A549 (cell line): ENCODE measurements around the gene SLC22A16. TPM values are rescaled to one million over a fixed set of nuclear protein-coding genes. Genes with fewer than 3 reads are reported as not detected.

ENCODE experiments used
- ATAC-seq, 2 experiments: fragments of 200-7000 bp in 1 of 2; fragments of >200 bp in 1 of 2; cut with Nextera tagmentation in 1 of 2; cut with Tn5 transposase in 1 of 2; 3 replicates each; pipeline versions ENCODE4 v1.8.0 to v1.9.1; 2018 to 2020; ENCODE audit warnings: mild to moderate bottlenecking in 1 of 2, moderate library complexity in 1 of 2
- CTCF ChIA-PET: fragments of 300-600 bp; sonication (Branson Sonifier 250); formaldehyde crosslinking; extraction: SDS; loops from one replicate; lab custom pipeline; 2021; ENCODE audit warnings: antibody characterized with exemption, inconsistent platforms; lab: Yijun Ruan, JAX
- POLR2A ChIA-PET: fragments of 350-600 bp; formaldehyde crosslinking; extraction: SDS; loops from one replicate; lab custom pipeline; 2021; ENCODE audit warnings: antibody characterized with exemption, inconsistent platforms; lab: Yijun Ruan, JAX
- DNase-seq, 2 experiments: peaks; one replicate each; pipeline versions ENCODE4 v3.0.0 to v3.0.0-alpha.2; 2011 to 2016; ENCODE audit warnings: low read depth in 1 of 2, low spot score in 1 of 2
- FAIRE-seq: peaks from 2 replicates; lab custom pipeline; 2011; peaks lifted over from hg19 to GRCh38; lab: Jason Lieb, UNC
- H3K27ac ChIP-seq, 2 experiments: fragments of >200 bp; sonication (Bioruptor Twin); formaldehyde crosslinking; 3 replicates each; pipeline ENCODE4 v1.5.1; 2016 to 2017
- H3K4me1 ChIP-seq: fragments of >200 bp; sonication (Bioruptor Twin); formaldehyde crosslinking; 3 replicates; pipeline ENCODE4 v1.6.1; 2016
- H3K4me2 ChIP-seq: fragments of >200 bp; sonication (Bioruptor Twin); formaldehyde crosslinking; 3 replicates; pipeline ENCODE4 v1.6.1; 2016
- H3K4me3 ChIP-seq: fragments of >200 bp; sonication (Bioruptor Twin); formaldehyde crosslinking; 3 replicates; pipeline ENCODE4 v1.5.1; 2016
- H3K9me3 ChIP-seq: fragments of >200 bp; sonication (Bioruptor Twin); formaldehyde crosslinking; 3 replicates; pipeline ENCODE4 v1.6.1; 2016
- BHLHE40 ChIP-seq: IDR thresholded peaks from 2 replicates; pipeline ENCODE4 v1.6.1; 2012; ENCODE audit warnings: low read depth, low read length, inconsistent platforms
- CHD4 ChIP-seq: fragments of 200-600 bp; sonication (generic); IDR thresholded peaks from 2 replicates; pipeline ENCODE4 v1.6.1; 2016; ENCODE audit warnings: antibody characterized with exemption, mild to moderate bottlenecking, borderline replicate concordance
- FOSB ChIP-seq: fragments of 250-450 bp; sonication (Bioruptor Pico); IDR thresholded peaks from 2 replicates; pipeline ENCODE4 v1.5.0; 2020; ENCODE audit warnings: mild to moderate bottlenecking, moderate library complexity
- GATA3 ChIP-seq: IDR thresholded peaks from 2 replicates; pipeline ENCODE4 v1.6.1; 2012; ENCODE audit warnings: borderline replicate concordance
- HOXA7 ChIP-seq: fragments of 250-450 bp; sonication (Bioruptor Pico); IDR thresholded peaks from 2 replicates; pipeline ENCODE4 v1.5.0; 2020; ENCODE audit warnings: mild to moderate bottlenecking, moderate library complexity
- HOXB5 ChIP-seq: fragments of 250-450 bp; sonication (Bioruptor Pico); IDR thresholded peaks from 2 replicates; pipeline ENCODE4 v1.5.0; 2020; ENCODE audit warnings: mild to moderate bottlenecking, moderate library complexity
- KDM5A ChIP-seq: fragments of 200-600 bp; sonication (generic); IDR thresholded peaks from 2 replicates; pipeline ENCODE4 v1.6.1; 2016; ENCODE audit warnings: antibody characterized with exemption, mild to moderate bottlenecking
- MAFK ChIP-seq: fragments of 450-650 bp; IDR thresholded peaks from 2 replicates; pipeline ENCODE4 v1.6.1; 2014; ENCODE audit not compliant: partially characterized antibody
- PHF8 ChIP-seq: fragments of 200-600 bp; sonication (generic); IDR thresholded peaks from 2 replicates; pipeline ENCODE4 v1.6.1; 2016; ENCODE audit warnings: low read depth, mild to moderate bottlenecking, antibody characterized with exemption, moderate library complexity, borderline replicate concordance
- RCOR1 ChIP-seq: fragments of 150-350 bp; IDR thresholded peaks from 2 replicates; pipeline ENCODE4 v1.6.1; 2014; ENCODE audit warnings: antibody characterized with exemption, low read length, low read depth
- RFX5 ChIP-seq: fragments of 450-650 bp; IDR thresholded peaks from 2 replicates; pipeline ENCODE4 v1.7.1; 2014; ENCODE audit warnings: antibody characterized with exemption, mild to moderate bottlenecking, moderate library complexity
- SMC3 ChIP-seq: fragments of >200 bp; sonication (Bioruptor Twin); formaldehyde crosslinking; IDR thresholded peaks from 3 replicates; pipeline ENCODE4 v1.6.1; 2018; ENCODE audit warnings: inconsistent platforms
- TFCP2L1 ChIP-seq: fragments of 250-450 bp; sonication (Bioruptor Pico); IDR thresholded peaks from 2 replicates; pipeline ENCODE4 v1.5.0; 2021; ENCODE audit warnings: mild to moderate bottlenecking
- ZC3H11A ChIP-seq: fragments of 450-650 bp; IDR thresholded peaks from 2 replicates; pipeline ENCODE4 v1.6.1; 2014; ENCODE audit warnings: antibody characterized with exemption, mild to moderate bottlenecking
- WGBS: methylation state at CpG from one replicate; pipeline ENCODE4 v1.1.6; 2017; ENCODE audit errors: missing lambda C conversion rate; 5-methylcytosine and 5-hydroxymethylcytosine counted together
- polyA plus RNA-seq, 4 experiments: library from polyadenylated mRNA; depleted of rRNA in 3 of 4; stranded (reverse); fragments of >200 nt; fragmentation: RNase III in 1 of 4; extraction: RNeasy Plus Mini Kit Qiagen cat#74134 plus additional on column Dnase treatment in 1 of 4; gene quantifications; 2 replicates in 3 of 4; 3 replicates in 1 of 4; pipeline ENCODE4 v1.2.3, GENCODE V29; 2011 to 2017
- TF ChIP-seq, protein P1 (sequence below): IDR thresholded peaks from 2 replicates; pipeline ENCODE4 v1.6.1; 2012
- TF ChIP-seq, protein P2 (sequence below): fragments of >200 bp; sonication (Bioruptor Twin); formaldehyde crosslinking; IDR thresholded peaks from 3 replicates; pipeline ENCODE4 v1.5.1; 2016
- TF ChIP-seq, protein P3 (sequence below): fragments of 150-350 bp; IDR thresholded peaks from 2 replicates; pipeline ENCODE4 v1.6.1; 2014; ENCODE audit warnings: low read depth, mild to moderate bottlenecking, low read length
- TF ChIP-seq, protein P4 (sequence below): fragments of >200 bp; sonication (Bioruptor Twin); formaldehyde crosslinking; IDR thresholded peaks from 2 replicates; pipeline ENCODE4 v1.6.1; 2016
- TF ChIP-seq, protein P5 (sequence below): fragments of 450-650 bp; IDR thresholded peaks from 2 replicates; pipeline ENCODE4 v1.6.1; 2014; ENCODE audit warnings: antibody characterized with exemption

Gene SLC22A16
- polyA plus RNA-seq, 2 of the 4 experiments (the other 2 are of a cell fraction), result not detected

DNA sequence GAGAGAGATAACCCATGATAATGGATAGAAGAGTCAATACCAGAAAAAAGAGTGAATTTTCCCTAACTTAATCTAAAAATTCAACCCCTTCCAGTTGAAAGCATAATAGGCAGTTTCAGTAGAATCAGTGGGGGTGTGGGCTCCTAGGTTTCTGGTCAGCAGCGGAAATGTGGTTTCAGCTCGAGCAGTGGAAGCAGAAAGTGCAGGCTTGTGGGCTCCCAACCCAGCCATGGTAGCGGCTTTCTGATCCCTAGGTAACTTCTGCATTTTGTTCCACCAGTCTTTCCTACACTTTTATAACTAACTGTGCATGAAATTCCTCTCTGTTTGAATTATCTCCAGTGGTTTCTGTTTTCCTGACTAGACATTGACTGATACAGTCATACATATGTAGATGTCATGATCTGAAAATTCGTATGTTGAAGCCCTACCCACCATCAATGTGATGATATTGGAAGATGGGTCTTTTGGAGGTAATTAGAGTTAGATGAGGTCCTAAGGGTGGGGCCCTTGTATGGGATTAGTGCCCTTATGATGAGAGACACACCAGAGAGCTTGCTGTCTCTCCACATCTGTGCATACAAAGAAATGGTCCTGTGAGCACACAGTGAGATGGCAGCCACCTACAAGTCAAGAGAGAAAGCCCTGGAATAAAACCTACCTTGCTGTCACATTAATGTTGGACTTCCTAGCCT lies 54.5 kb downstream of the SLC22A16 start:
- Histone ChIP-seq H3K27ac (no peak overlapping the region), H3K4me1 (no peaks in the 10 kb centered on the region), H3K4me3 (no peak overlapping the region), H3K9me3 (no peaks in the 10 kb centered on the region; the same call in 2 of the 3 replicates), H3K4me2 (no peak overlapping the region)
- no peak for FAIRE-seq
- WGBS, result 24% methylated on average over 4 of the region's 4 CpGs
- POLR2A ChIA-PET, result no interaction called here
- DNase-seq, result no peak
- no peak for ATAC-seq
- CTCF ChIA-PET, result no interaction called here
- TF ChIP-seq GATA3, result no peak
- TF ChIP-seq BHLHE40, result no peak
- no peak for TF ChIP-seq PHF8
- no peak for TF ChIP-seq SMC3
- TF ChIP-seq RCOR1, result no peak
- TF ChIP-seq TFCP2L1 (CRISPR knock-in tag), result no peak
- no peak for TF ChIP-seq HOXA7 (CRISPR knock-in tag)
- TF ChIP-seq, protein P1, sequence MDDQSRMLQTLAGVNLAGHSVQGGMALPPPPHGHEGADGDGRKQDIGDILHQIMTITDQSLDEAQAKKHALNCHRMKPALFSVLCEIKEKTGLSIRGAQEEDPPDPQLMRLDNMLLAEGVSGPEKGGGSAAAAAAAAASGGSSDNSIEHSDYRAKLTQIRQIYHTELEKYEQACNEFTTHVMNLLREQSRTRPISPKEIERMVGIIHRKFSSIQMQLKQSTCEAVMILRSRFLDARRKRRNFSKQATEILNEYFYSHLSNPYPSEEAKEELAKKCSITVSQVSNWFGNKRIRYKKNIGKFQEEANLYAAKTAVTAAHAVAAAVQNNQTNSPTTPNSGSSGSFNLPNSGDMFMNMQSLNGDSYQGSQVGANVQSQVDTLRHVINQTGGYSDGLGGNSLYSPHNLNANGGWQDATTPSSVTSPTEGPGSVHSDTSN, result no peak
- no peak for TF ChIP-seq KDM5A
- TF ChIP-seq, protein P2, sequence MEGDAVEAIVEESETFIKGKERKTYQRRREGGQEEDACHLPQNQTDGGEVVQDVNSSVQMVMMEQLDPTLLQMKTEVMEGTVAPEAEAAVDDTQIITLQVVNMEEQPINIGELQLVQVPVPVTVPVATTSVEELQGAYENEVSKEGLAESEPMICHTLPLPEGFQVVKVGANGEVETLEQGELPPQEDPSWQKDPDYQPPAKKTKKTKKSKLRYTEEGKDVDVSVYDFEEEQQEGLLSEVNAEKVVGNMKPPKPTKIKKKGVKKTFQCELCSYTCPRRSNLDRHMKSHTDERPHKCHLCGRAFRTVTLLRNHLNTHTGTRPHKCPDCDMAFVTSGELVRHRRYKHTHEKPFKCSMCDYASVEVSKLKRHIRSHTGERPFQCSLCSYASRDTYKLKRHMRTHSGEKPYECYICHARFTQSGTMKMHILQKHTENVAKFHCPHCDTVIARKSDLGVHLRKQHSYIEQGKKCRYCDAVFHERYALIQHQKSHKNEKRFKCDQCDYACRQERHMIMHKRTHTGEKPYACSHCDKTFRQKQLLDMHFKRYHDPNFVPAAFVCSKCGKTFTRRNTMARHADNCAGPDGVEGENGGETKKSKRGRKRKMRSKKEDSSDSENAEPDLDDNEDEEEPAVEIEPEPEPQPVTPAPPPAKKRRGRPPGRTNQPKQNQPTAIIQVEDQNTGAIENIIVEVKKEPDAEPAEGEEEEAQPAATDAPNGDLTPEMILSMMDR, result no peak
- TF ChIP-seq FOSB, result no peak
- TF ChIP-seq RFX5, result no peak
- no peak for TF ChIP-seq CHD4
- TF ChIP-seq ZC3H11A, result no peak
- TF ChIP-seq, protein P3, sequence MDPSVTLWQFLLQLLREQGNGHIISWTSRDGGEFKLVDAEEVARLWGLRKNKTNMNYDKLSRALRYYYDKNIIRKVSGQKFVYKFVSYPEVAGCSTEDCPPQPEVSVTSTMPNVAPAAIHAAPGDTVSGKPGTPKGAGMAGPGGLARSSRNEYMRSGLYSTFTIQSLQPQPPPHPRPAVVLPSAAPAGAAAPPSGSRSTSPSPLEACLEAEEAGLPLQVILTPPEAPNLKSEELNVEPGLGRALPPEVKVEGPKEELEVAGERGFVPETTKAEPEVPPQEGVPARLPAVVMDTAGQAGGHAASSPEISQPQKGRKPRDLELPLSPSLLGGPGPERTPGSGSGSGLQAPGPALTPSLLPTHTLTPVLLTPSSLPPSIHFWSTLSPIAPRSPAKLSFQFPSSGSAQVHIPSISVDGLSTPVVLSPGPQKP, result no peak
- no peak for TF ChIP-seq HOXB5 (CRISPR knock-in tag)
- TF ChIP-seq, protein P4, sequence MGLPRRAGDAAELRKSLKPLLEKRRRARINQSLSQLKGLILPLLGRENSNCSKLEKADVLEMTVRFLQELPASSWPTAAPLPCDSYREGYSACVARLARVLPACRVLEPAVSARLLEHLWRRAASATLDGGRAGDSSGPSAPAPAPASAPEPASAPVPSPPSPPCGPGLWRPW, result no peak
- TF ChIP-seq, protein P5, sequence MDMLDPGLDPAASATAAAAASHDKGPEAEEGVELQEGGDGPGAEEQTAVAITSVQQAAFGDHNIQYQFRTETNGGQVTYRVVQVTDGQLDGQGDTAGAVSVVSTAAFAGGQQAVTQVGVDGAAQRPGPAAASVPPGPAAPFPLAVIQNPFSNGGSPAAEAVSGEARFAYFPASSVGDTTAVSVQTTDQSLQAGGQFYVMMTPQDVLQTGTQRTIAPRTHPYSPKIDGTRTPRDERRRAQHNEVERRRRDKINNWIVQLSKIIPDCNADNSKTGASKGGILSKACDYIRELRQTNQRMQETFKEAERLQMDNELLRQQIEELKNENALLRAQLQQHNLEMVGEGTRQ, result no peak

DNA sequence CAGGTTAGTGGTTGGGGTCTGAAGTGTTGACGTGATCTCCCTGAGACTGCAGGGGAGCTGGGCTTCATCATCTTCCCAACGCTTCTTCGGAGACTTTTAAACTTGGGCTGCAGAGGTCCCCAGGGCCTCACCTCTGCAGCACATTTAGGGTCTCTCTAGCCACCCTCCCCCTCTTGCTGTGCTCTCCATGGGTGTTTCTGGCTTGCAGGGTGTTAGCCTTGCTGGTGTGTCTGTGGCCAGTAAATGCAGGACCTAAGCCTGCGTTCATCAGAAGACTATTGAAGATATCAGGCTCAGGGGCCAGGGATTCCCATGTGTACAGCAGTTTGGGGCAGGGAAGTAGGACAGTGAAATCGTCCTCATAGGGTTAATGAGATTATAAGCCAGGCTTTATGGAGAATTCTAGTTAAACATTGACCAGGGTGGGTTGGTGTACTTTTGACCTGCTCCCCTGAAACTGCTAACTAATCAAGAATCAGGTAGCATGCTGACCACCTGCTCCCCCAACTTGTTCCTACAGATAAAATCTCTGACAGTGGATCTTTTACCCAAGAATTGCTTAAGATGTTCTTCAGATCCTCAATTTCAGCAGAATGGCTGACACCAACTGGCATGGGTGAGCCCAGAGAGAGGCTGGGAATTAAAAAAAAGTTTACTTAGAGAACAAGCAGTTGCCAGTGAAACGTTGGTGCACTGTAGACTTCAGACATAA lies 57.2 kb downstream of the SLC22A16 start:
- ATAC-seq (no peak), DNase-seq (no peak), FAIRE-seq (no peak)
- 30% methylated on average over 4 of the region's 6 CpGs for WGBS
- Histone ChIP-seq H3K4me1 (no peaks in the 10 kb centered on the region), H3K9me3 (no peaks in the 10 kb centered on the region; the same call in 2 of the 3 replicates), H3K27ac (no peak overlapping the region), H3K4me3 (no peak overlapping the region), H3K4me2 (no peak overlapping the region)
- POLR2A ChIA-PET, result no interaction called here
- TF ChIP-seq MAFK, result no peak
- CTCF ChIA-PET, result no interaction called here
